GM12872 (cell line): ENCODE measurements around the gene TJP1.
A peak's percentile ranks its signal among the peaks of the same experiment; 100 is the strongest.

ENCODE experiments used
- CTCF ChIP-seq: IDR thresholded peaks from 3 replicates; pipeline ENCODE4 v1.5.1; 2011; ENCODE audit warnings: low read depth, mild to moderate bottlenecking, low read length, moderate library complexity; ENCODE audit not compliant: insufficient read depth

Gene TJP1

GRCh38 chr15:29700296-29700695 is 122.0 kb downstream of the TJP1 start:
- no peak for TF ChIP-seq CTCF

- no peak for TF ChIP-seq CTCF
These were observed 122.5 kb downstream of the TJP1 start for GRCh38 chr15:29699791-29700190.

- TF ChIP-seq CTCF: no peak
These were observed 124.1 kb downstream of the TJP1 start for GRCh38 chr15:29698030-29698701.

- no peak for TF ChIP-seq CTCF
These were observed 125.1 kb downstream of the TJP1 start for GRCh38 chr15:29696950-29697738.

GRCh38 chr15:29695489-29696167 is 126.6 kb downstream of the TJP1 start:
- TF ChIP-seq CTCF: no peak

- no peak for TF ChIP-seq CTCF
These were observed 129.0 kb downstream of the TJP1 start for GRCh38 chr15:29693225-29693624.

- TF ChIP-seq CTCF: 0 out of 3 replicates have a peak, but pooled peaks have one; percentile 26
These were observed 129.7 kb downstream of the TJP1 start for GRCh38 chr15:29692527-29692926.
